K562 (cell line): ENCODE data around the gene MAML3. TPM values are rescaled to one million over a fixed set of nuclear protein-coding genes. Genes with fewer than 3 reads are reported as not detected.
A peak's percentile ranks its signal among the peaks of the same experiment; 100 is the strongest.

Experiments
- CEBPG ChIP-seq, 3 experiments: fragments of 200-800 bp in 1 of 3; sonication (Bioruptor generic) in 1 of 3; sonication (generic) in 1 of 3; formaldehyde crosslinking in 1 of 3; IDR thresholded peaks in 2 of 3; conservative IDR thresholded peaks in 1 of 3; 2 replicates each; pipeline versions ENCODE4 v1.6.1 to v1.8.0; 2016 to 2022; ENCODE audit warnings: missing compliant biosample characterization in 2 of 3, missing genetic modification characterization in 2 of 3, mild to moderate bottlenecking in 1 of 3, missing genetic modification reagents in 1 of 3
- ESRRA ChIP-seq: fragments of 450-650 bp; IDR thresholded peaks from 2 replicates; pipeline ENCODE4 v1.6.1; 2014; ENCODE audit warnings: low read depth, mild to moderate bottlenecking, moderate library complexity, borderline replicate concordance
- FOXA3 ChIP-seq, 2 experiments: fragments of 450-650 bp in 1 of 2; sonication (generic) in 1 of 2; formaldehyde crosslinking; IDR thresholded peaks in 1 of 2; conservative IDR thresholded peaks in 1 of 2; 2 replicates each; pipeline versions ENCODE4 v1.4.0 to v1.8.0; 2020 to 2022; ENCODE audit warnings: mild to moderate bottlenecking in 2 of 2, missing genetic modification reagents in 1 of 2
- FOXM1 ChIP-seq, 2 experiments: fragments of 450-650 bp in 1 of 2; sonication (generic) in 1 of 2; formaldehyde crosslinking in 1 of 2; IDR thresholded peaks; 2 replicates each; pipeline versions ENCODE4 v1.6.1 to v1.9.0; 2017 to 2022; ENCODE audit warnings: low read depth in 2 of 2, mild to moderate bottlenecking in 2 of 2, missing genetic modification reagents in 1 of 2, moderate library complexity in 1 of 2
- FUS ChIP-seq: fragments of 200-400 bp; formaldehyde crosslinking; optimal IDR thresholded peaks from 2 replicates; pipeline ENCODE3; 2017; ENCODE audit warnings: low read depth, low read length
- GTF2E2 ChIP-seq: fragments of 200-800 bp; sonication (Bioruptor generic); IDR thresholded peaks from 2 replicates; pipeline ENCODE4 v1.6.1; 2016; ENCODE audit warnings: missing genetic modification characterization, missing compliant biosample characterization
- MEF2D ChIP-seq: conservative IDR thresholded peaks from 2 replicates; pipeline ENCODE4 v1.6.1; 2016; ENCODE audit warnings: low read depth, missing genetic modification characterization, missing compliant biosample characterization
- NFRKB ChIP-seq: fragments of 450-650 bp; IDR thresholded peaks from 2 replicates; pipeline ENCODE4 v1.6.1; 2016; ENCODE audit warnings: low read depth
- NR4A1 ChIP-seq, 2 experiments: fragments of 250-450 bp in 1 of 2; fragments of 450-650 bp in 1 of 2; sonication (Bioruptor Pico) in 1 of 2; IDR thresholded peaks; 2 replicates each; pipeline versions ENCODE4 v1.4.0 to v1.6.1; 2016 to 2020; ENCODE audit warnings: mild to moderate bottlenecking in 2 of 2, missing compliant biosample characterization in 1 of 2, missing genetic modification characterization in 1 of 2, moderate library complexity in 1 of 2
- SMC3 ChIP-seq: conservative IDR thresholded peaks from 2 replicates; pipeline ENCODE4 v1.6.1; 2011; ENCODE audit warnings: low read depth, low read length, improper control_type of control experiment; ENCODE audit not compliant: insufficient read depth
- STAG1 ChIP-seq: sonication (generic); formaldehyde crosslinking; IDR thresholded peaks from 2 replicates; pipeline ENCODE4 v1.5.0; 2020; ENCODE audit warnings: missing genetic modification reagents, borderline replicate concordance
- TAF9B ChIP-seq: fragments of 450-650 bp; IDR thresholded peaks from 2 replicates; pipeline ENCODE4 v1.6.1; 2018; ENCODE audit warnings: mild to moderate bottlenecking; ENCODE audit not compliant: partially characterized antibody
- ZNF282 ChIP-seq: sonication (generic); formaldehyde crosslinking; IDR thresholded peaks from 2 replicates; pipeline ENCODE4 v1.8.1; 2023; ENCODE audit warnings: missing genetic modification reagents
- ZNF431 ChIP-seq: sonication (generic); formaldehyde crosslinking; IDR thresholded peaks from 2 replicates; pipeline ENCODE4 v1.8.0; 2022; ENCODE audit warnings: mild to moderate bottlenecking, missing genetic modification reagents
- ZNF77 ChIP-seq: fragments of 250-450 bp; sonication (Bioruptor Pico); IDR thresholded peaks from 2 replicates; pipeline ENCODE4 v1.5.0; 2020
- polyA plus RNA-seq, 8 experiments: library from polyadenylated mRNA; depleted of rRNA in 4 of 8; stranded (reverse) in 5 of 8; unstranded in 3 of 8; fragments of >200 nt; fragmentation: Nextera tagmentation in 2 of 8; fragmentation: Illumina TruSeq in 1 of 8; extraction: Ambion mirVana in 2 of 8; extraction: Trizol in 1 of 8; gene quantifications; 2 replicates each; pipeline versions ENCODE4 v1.2.1 to v1.2.3, GENCODE V29; 2011 to 2014; ENCODE audit warnings: inconsistent platforms in 1 of 8, missing spikeins in 1 of 8
- total RNA-seq, 7 experiments: library from RNA; depleted of rRNA in 6 of 7; stranded (reverse); fragments of >200 nt in 6 of 7; fragmentation: Illumina TruSeq in 2 of 7; extraction: Trizol in 2 of 7; gene quantifications; 2 replicates each; pipeline versions ENCODE4 v1.2.1 to v1.2.3, GENCODE V29; 2011 to 2021; ENCODE audit warnings: low replicate concordance in 1 of 7
- TF ChIP-seq, protein P1 (sequence below): fragments of 200-800 bp; sonication (Bioruptor generic); IDR thresholded peaks from 2 replicates; pipeline ENCODE4 v1.6.1; 2017; ENCODE audit warnings: missing genetic modification characterization, missing compliant biosample characterization
- TF ChIP-seq, protein P2 (sequence below): fragments of 250-450 bp; sonication (Bioruptor Pico); IDR thresholded peaks from 2 replicates; pipeline ENCODE4 v1.5.0; 2020; ENCODE audit warnings: mild to moderate bottlenecking
- TF ChIP-seq, protein P3 (sequence below): fragments of 250-450 bp; sonication (Bioruptor Pico); IDR thresholded peaks from 2 replicates; pipeline ENCODE4 v1.4.0; 2020

MAML3 gene
- total and polyA plus RNA-seq, 9 of the 15 experiments (the other 6 are each of a cell fraction or from before 2014, with no cell fraction given): 0.01 to 0.55 (median 0.25) TPM

DNA sequence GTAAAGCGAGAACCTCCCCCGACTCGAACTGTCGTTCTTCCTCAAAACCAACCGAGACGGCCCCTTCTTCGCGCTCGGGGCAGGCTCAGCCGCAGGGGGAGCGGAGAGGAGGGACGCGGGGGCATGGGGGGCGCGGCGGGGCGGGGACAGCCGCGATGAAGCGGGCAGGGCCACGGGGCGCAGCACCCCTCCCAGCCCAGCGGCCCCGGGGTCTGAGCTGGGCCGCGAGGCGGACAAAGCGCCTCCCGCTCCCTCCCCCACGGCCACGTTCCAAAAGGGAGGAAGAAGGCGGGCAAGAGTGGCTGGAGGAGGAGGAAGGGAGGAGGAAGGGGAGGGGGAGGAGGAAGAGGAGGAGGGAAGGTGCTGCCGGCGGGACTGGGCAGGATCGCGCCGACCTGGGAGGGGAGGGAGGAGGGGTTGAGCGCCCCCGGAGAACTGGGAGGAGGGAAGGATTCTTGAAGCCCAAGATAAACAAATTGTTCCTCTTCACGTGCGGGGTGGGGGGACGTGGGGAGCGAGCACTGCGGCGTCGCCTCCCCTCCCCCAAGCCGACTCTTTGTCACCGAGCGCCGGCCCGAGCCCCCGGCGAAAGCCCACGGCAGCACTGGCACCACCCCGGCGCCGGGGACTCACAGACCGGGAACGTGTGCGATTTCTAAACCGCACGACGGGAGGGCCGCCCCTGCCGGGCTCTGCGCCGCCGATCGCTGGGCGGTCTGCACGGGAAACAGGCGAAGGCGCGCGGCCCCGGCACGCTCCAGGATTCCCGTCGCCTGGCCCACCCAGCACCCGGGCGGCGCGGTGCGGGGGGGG, 2.9 kb downstream of the MAML3 start (continued):
- TF ChIP-seq, protein P1, sequence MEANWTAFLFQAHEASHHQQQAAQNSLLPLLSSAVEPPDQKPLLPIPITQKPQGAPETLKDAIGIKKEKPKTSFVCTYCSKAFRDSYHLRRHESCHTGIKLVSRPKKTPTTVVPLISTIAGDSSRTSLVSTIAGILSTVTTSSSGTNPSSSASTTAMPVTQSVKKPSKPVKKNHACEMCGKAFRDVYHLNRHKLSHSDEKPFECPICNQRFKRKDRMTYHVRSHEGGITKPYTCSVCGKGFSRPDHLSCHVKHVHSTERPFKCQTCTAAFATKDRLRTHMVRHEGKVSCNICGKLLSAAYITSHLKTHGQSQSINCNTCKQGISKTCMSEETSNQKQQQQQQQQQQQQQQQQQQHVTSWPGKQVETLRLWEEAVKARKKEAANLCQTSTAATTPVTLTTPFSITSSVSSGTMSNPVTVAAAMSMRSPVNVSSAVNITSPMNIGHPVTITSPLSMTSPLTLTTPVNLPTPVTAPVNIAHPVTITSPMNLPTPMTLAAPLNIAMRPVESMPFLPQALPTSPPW (CRISPR knock-in tag): peak; percentile 84
- TF ChIP-seq ESRRA (no peak), FOXM1 (IDR thresholded peaks at IDR 0.05; ENCODE audit: low read depth) (no peak), FOXM1 (CRISPR knock-in tag; IDR thresholded peaks at IDR 0.05; ENCODE audit: low read depth) (no peak), NR4A1 (CRISPR knock-in tag; IDR thresholded peaks at IDR 0.05) (no peak), NR4A1 (tag; IDR thresholded peaks at IDR 0.05) (no peak), GTF2E2 (tag) (no peak), FOXA3 (CRISPR knock-in tag; conservative IDR thresholded peaks at IDR 0.05 in 1 of 2, IDR thresholded peaks at IDR 0.05 in 1 of 2) (no peak), MEF2D (tag) (no peak), ZNF77 (CRISPR knock-in tag) (no peak), STAG1 (CRISPR knock-in tag) (no peak), ZNF282 (CRISPR knock-in tag) (no peak), CEBPG (CRISPR knock-in tag; IDR thresholded peaks at IDR 0.05) (no peak), CEBPG (tag; conservative IDR thresholded peaks at IDR 0.05 in 1 of 2, IDR thresholded peaks at IDR 0.05 in 1 of 2) (no peak), FUS (no peak), TAF9B (no peak), NFRKB (no peak), SMC3 (no peak), ZNF431 (CRISPR knock-in tag) (no peak)
- TF ChIP-seq, protein P2, sequence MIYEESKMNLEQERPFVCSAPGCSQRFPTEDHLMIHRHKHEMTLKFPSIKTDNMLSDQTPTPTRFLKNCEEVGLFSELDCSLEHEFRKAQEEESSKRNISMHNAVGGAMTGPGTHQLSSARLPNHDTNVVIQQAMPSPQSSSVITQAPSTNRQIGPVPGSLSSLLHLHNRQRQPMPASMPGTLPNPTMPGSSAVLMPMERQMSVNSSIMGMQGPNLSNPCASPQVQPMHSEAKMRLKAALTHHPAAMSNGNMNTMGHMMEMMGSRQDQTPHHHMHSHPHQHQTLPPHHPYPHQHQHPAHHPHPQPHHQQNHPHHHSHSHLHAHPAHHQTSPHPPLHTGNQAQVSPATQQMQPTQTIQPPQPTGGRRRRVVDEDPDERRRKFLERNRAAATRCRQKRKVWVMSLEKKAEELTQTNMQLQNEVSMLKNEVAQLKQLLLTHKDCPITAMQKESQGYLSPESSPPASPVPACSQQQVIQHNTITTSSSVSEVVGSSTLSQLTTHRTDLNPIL (CRISPR knock-in tag): no peak
- TF ChIP-seq, protein P3, sequence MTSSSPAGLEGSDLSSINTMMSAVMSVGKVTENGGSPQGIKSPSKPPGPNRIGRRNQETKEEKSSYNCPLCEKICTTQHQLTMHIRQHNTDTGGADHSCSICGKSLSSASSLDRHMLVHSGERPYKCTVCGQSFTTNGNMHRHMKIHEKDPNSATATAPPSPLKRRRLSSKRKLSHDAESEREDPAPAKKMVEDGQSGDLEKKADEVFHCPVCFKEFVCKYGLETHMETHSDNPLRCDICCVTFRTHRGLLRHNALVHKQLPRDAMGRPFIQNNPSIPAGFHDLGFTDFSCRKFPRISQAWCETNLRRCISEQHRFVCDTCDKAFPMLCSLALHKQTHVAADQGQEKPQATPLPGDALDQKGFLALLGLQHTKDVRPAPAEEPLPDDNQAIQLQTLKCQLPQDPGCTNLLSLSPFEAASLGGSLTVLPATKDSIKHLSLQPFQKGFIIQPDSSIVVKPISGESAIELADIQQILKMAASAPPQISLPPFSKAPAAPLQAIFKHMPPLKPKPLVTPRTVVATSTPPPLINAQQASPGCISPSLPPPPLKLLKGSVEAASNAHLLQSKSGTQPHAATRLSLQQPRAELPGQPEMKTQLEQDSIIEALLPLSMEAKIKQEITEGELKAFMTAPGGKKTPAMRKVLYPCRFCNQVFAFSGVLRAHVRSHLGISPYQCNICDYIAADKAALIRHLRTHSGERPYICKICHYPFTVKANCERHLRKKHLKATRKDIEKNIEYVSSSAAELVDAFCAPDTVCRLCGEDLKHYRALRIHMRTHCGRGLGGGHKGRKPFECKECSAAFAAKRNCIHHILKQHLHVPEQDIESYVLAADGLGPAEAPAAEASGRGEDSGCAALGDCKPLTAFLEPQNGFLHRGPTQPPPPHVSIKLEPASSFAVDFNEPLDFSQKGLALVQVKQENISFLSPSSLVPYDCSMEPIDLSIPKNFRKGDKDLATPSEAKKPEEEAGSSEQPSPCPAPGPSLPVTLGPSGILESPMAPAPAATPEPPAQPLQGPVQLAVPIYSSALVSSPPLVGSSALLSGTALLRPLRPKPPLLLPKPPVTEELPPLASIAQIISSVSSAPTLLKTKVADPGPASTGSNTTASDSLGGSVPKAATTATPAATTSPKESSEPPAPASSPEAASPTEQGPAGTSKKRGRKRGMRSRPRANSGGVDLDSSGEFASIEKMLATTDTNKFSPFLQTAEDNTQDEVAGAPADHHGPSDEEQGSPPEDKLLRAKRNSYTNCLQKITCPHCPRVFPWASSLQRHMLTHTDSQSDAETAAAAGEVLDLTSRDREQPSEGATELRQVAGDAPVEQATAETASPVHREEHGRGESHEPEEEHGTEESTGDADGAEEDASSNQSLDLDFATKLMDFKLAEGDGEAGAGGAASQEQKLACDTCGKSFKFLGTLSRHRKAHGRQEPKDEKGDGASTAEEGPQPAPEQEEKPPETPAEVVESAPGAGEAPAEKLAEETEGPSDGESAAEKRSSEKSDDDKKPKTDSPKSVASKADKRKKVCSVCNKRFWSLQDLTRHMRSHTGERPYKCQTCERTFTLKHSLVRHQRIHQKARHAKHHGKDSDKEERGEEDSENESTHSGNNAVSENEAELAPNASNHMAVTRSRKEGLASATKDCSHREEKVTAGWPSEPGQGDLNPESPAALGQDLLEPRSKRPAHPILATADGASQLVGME (CRISPR knock-in tag): no peak
